Measurements from ENCODE around the gene ADGRV1.

Gene ADGRV1

GRCh38 chr5:91129748-91130147 lies 571.2 kb downstream of the ADGRV1 start:
- DNase-seq (ENCODE audit: low read depth in 1 of 2, low spot score in 1 of 2), result no peak
- Histone ChIP-seq H3K4me3 (replicated peaks; ENCODE audit: insufficient read depth, low read length) (no peak overlapping the region), H3K27ac (replicated peaks) (no peak overlapping the region), H3K27me3 (ENCODE audit: insufficient read depth, poor library complexity, severe bottlenecking) (no peaks in the 10 kb centered on the region)
- TF ChIP-seq SPI1 (IDR thresholded peaks at IDR 0.05; ENCODE audit: borderline replicate concordance, low read depth) (no peak), CTCF (IDR thresholded peaks at IDR 0.05; ENCODE audit: insufficient read depth, low read length) (no peak), GABPA (IDR thresholded peaks at IDR 0.05; ENCODE audit: low read depth) (no peak), REST (IDR thresholded peaks at IDR 0.05; ENCODE audit: insufficient replicate concordance, low read depth) (no peak), POLR2AphosphoS5 (IDR thresholded peaks at IDR 0.05; ENCODE audit: low read depth) (no peak)

GRCh38 chr5:91130759-91131158 lies 572.2 kb downstream of the ADGRV1 start:
- no peak overlapping the region for H3K27ac ChIP-seq (replicated peaks)
- TF ChIP-seq SPI1 (IDR thresholded peaks at IDR 0.05; ENCODE audit: borderline replicate concordance, low read depth), result no peak
- no peak for TF ChIP-seq GABPA (IDR thresholded peaks at IDR 0.05; ENCODE audit: low read depth)
- TF ChIP-seq REST (IDR thresholded peaks at IDR 0.05; ENCODE audit: insufficient replicate concordance, low read depth), result no peak
- TF ChIP-seq CTCF (IDR thresholded peaks at IDR 0.05; ENCODE audit: insufficient read depth, low read length), result no peak
- TF ChIP-seq POLR2AphosphoS5 (IDR thresholded peaks at IDR 0.05; ENCODE audit: low read depth), result no peak
- H3K27me3 ChIP-seq (ENCODE audit: insufficient read depth, poor library complexity, severe bottlenecking), result no peaks in the 10 kb centered on the region
- no peak for DNase-seq (ENCODE audit: low read depth in 1 of 2, low spot score in 1 of 2)
- H3K4me3 ChIP-seq (replicated peaks; ENCODE audit: insufficient read depth, low read length), result no peak overlapping the region

GRCh38 chr5:91132550-91132949 lies 574.0 kb downstream of the ADGRV1 start:
- TF ChIP-seq GABPA (IDR thresholded peaks at IDR 0.05; ENCODE audit: low read depth), result no peak
- TF ChIP-seq SPI1 (IDR thresholded peaks at IDR 0.05; ENCODE audit: borderline replicate concordance, low read depth), result no peak
- no peak for TF ChIP-seq REST (IDR thresholded peaks at IDR 0.05; ENCODE audit: insufficient replicate concordance, low read depth)
- TF ChIP-seq CTCF (IDR thresholded peaks at IDR 0.05; ENCODE audit: insufficient read depth, low read length), result no peak
- no peak for TF ChIP-seq POLR2AphosphoS5 (IDR thresholded peaks at IDR 0.05; ENCODE audit: low read depth)
- Histone ChIP-seq H3K27ac (replicated peaks) (no peak overlapping the region), H3K4me3 (replicated peaks; ENCODE audit: insufficient read depth, low read length) (no peak overlapping the region), H3K27me3 (ENCODE audit: insufficient read depth, poor library complexity, severe bottlenecking) (no peaks in the 10 kb centered on the region)
- DNase-seq (ENCODE audit: low read depth in 1 of 2, low spot score in 1 of 2), result no peak

Data from HL-60 (cell line).